Measurements from ENCODE around the gene FOXE1. TPM values are rescaled to one million over a fixed set of nuclear protein-coding genes. Genes with fewer than 3 reads are reported as not detected.

The FOXE1 gene
- total RNA-seq, 1 experiment from 2014 or later: not detected

DNA sequence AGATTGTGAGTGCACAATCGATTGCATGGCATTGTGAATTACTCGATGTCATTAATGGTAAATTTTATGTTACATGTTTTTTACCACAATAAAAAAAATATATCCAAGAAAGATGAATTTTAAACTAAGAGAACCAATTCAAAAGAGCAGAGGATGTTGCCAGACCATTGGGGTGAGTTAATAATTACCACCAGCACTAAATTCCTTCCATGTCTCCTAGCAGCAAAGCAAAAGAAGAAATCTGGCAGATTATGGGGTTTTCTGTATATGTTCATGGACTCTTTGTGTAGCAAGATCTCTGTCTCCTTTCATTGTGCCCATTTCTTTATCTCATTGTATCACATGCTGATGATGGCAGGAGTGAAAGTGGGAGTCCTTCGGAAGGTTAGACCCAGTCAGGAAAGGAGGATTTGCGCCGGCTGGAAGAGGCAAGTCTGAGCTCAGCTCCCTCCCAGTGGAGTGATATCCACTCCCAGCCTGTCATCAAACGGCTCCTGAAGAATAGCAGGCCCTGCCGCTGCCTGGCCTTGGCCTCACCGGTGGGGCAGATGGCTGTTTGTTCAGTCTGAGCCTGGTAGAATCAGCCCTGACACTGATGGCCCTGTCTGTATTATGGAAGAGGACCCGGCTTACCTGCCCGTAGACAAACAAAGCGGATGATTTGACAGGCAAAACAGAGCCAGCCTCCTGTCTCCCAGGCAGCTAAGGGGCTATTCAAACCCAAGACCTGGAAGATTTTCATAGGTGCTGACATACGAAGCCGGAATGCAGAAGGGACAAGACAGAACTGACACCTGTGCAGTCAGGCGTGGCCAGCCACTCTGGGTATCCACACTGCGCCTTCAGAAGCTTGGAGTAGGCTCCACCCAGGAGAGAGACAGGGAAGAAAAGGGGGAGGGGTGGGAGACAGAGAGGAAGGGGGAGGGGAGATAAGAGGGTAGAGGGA lies 21.9 kb upstream of the FOXE1 start:
- H3K23ac ChIP-seq (ENCODE audit: insufficient read length, low read depth, low read length): no peak overlapping the region
- H4K5ac ChIP-seq (ENCODE audit: insufficient read length, low read depth, low read length): no peak overlapping the region
- no peak overlapping the region for H2AK5ac ChIP-seq (ENCODE audit: insufficient read length, low read length)
- no peaks in the 10 kb centered on the region for H3K9me3 Mint-ChIP-seq
- H3K56ac ChIP-seq (ENCODE audit: insufficient read length, low read depth, low read length): no peak overlapping the region
- no peak overlapping the region for H2BK15ac ChIP-seq (ENCODE audit: low read depth, low read length)
- H3K79me2 ChIP-seq (ENCODE audit: insufficient read depth, low read length): no peaks in the 10 kb centered on the region
- H3K27me3 Mint-ChIP-seq (ENCODE audit: low read depth): peaks cover 56% of the 10 kb centered on the region
- TF ChIP-seq, protein P1, sequence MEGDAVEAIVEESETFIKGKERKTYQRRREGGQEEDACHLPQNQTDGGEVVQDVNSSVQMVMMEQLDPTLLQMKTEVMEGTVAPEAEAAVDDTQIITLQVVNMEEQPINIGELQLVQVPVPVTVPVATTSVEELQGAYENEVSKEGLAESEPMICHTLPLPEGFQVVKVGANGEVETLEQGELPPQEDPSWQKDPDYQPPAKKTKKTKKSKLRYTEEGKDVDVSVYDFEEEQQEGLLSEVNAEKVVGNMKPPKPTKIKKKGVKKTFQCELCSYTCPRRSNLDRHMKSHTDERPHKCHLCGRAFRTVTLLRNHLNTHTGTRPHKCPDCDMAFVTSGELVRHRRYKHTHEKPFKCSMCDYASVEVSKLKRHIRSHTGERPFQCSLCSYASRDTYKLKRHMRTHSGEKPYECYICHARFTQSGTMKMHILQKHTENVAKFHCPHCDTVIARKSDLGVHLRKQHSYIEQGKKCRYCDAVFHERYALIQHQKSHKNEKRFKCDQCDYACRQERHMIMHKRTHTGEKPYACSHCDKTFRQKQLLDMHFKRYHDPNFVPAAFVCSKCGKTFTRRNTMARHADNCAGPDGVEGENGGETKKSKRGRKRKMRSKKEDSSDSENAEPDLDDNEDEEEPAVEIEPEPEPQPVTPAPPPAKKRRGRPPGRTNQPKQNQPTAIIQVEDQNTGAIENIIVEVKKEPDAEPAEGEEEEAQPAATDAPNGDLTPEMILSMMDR (conservative IDR thresholded peaks at IDR 0.05): no peak
- no peak overlapping the region for H2BK20ac ChIP-seq (ENCODE audit: low read depth, low read length, poor library complexity, severe bottlenecking)
- no peaks in the 10 kb centered on the region; the same call in 1 of the 2 replicates for H3K4me1 ChIP-seq (ENCODE audit: insufficient read depth, low read length)
- no CpG with 5 or more reads among the region's 15 CpGs for WGBS (ENCODE audit: extremely low coverage, insufficient read length, low lambda C conversion rate)
- no peak overlapping the region for H4K8ac ChIP-seq (replicated peaks; ENCODE audit: insufficient read length, low read depth, low read length)
- H3K4me3 Mint-ChIP-seq: peak overlapping the region; percentile 22 to 28; a peak in 2 of 5 replicates
- H3K23me2 ChIP-seq (ENCODE audit: insufficient read length, low read depth, low read length, poor library complexity, severe bottlenecking): peaks cover 13% of the 10 kb centered on the region
- H2BK5ac ChIP-seq (ENCODE audit: insufficient read length, low read length): no peak overlapping the region
- H4K91ac ChIP-seq (ENCODE audit: insufficient read length, low read depth, low read length): no peak overlapping the region
- H3K9ac ChIP-seq (ENCODE audit: extremely low read depth, insufficient read length, low read length): no peak overlapping the region
- H3K27ac ChIP-seq (ENCODE audit: insufficient read length, low read depth, low read length): no peak overlapping the region
- no peaks in the 10 kb centered on the region for H3K36me3 Mint-ChIP-seq (ENCODE audit: insufficient read depth in 1 of 3, low read depth in 3 of 3)
- no peaks in the 10 kb centered on the region for H3K79me1 ChIP-seq (ENCODE audit: insufficient read depth, low read depth, low read length, poor library complexity, severe bottlenecking)
- no peak overlapping the region for H3K4ac ChIP-seq (ENCODE audit: low read depth, low read length)
- no peaks in the 10 kb centered on the region for H4K20me1 ChIP-seq (ENCODE audit: control insufficient read depth, insufficient read depth, insufficient read length)
- peak overlapping the region; percentile 82 for H3K4me2 ChIP-seq (ENCODE audit: insufficient read depth, insufficient read length, low read length)
- H3K14ac ChIP-seq (ENCODE audit: insufficient read depth, low read length): no peak overlapping the region; the same call in 1 of the 2 replicates
- DNase-seq: peak; percentile 52
- no peak overlapping the region for H3K27ac Mint-ChIP-seq
- no peaks in the 10 kb centered on the region for H3K27me3 ChIP-seq (ENCODE audit: insufficient read depth, low read length)
- H3K18ac ChIP-seq (ENCODE audit: insufficient read length, low read depth, low read length): peak overlapping the region; percentile 75
- H2AFZ ChIP-seq (ENCODE audit: low read length): peak overlapping the region; percentile 4
- H2BK12ac ChIP-seq (ENCODE audit: insufficient read length, low read depth, low read length): no peak overlapping the region
- H3K9me3 ChIP-seq (ENCODE audit: control insufficient read depth, low read depth, low read length): no peaks in the 10 kb centered on the region
- peaks cover 14 to 15% of the 10 kb centered on the region in 2 experiments for H3K4me1 Mint-ChIP-seq
- H2BK120ac ChIP-seq (ENCODE audit: low read depth, low read length, poor library complexity, severe bottlenecking): no peak overlapping the region
- H3T11ph ChIP-seq (ENCODE audit: low read length): no peak overlapping the region
